NT2/D1 (cell line): ENCODE results near the gene FBXL7.

Experiments used
- DNase-seq: peaks from one replicate; pipeline ENCODE4 v3.0.0-alpha.2; 2011; ENCODE audit warnings: low read depth, low spot score
- H3K27me3 ChIP-seq: 2 replicates; pipeline ENCODE4 v1.6.0; 2011; ENCODE audit warnings: mild to moderate bottlenecking; ENCODE audit not compliant: insufficient read length, insufficient read depth
- H3K36me3 ChIP-seq: 2 replicates; pipeline ENCODE4 v1.6.1; 2011; ENCODE audit warnings: mild to moderate bottlenecking, low read length, mixed read lengths; ENCODE audit not compliant: insufficient read depth, insufficient read length
- H3K4me1 ChIP-seq: 2 replicates; pipeline ENCODE4 v1.5.1; 2011; ENCODE audit not compliant: insufficient read depth, insufficient read length
- H3K4me3 ChIP-seq: 2 replicates; pipeline ENCODE4 v1.5.1; 2011; ENCODE audit warnings: low read depth; ENCODE audit not compliant: insufficient read length
- H3K9ac ChIP-seq: 2 replicates; pipeline ENCODE4 v1.6.0; 2011; ENCODE audit warnings: low read depth; ENCODE audit not compliant: insufficient read length
- H3K9me3 ChIP-seq: 2 replicates; pipeline ENCODE4 v1.5.1; 2011; ENCODE audit warnings: mild to moderate bottlenecking, low read length; ENCODE audit not compliant: insufficient read depth
- SUZ12 ChIP-seq: IDR thresholded peaks from 2 replicates; pipeline ENCODE4 v1.6.1; 2011; ENCODE audit not compliant: insufficient read length, insufficient read depth; ENCODE audit errors: extremely low read depth
- YY1 ChIP-seq: IDR thresholded peaks from 2 replicates; pipeline ENCODE4 v1.6.1; 2011; ENCODE audit not compliant: insufficient read length, insufficient read depth
- ZNF274 ChIP-seq: IDR thresholded peaks from 2 replicates; pipeline ENCODE4 v1.6.1; 2011; ENCODE audit warnings: mild to moderate bottlenecking, low read depth, low read length

Gene FBXL7

GRCh38 chr5:15594977-15595568 lies 95.1 kb downstream of the FBXL7 start:
- Histone ChIP-seq H3K9ac (no peak overlapping the region), H3K27me3 (no peaks in the 10 kb centered on the region), H3K4me3 (no peak overlapping the region), H3K9me3 (no peaks in the 10 kb centered on the region), H3K36me3 (no peaks in the 10 kb centered on the region), H3K4me1 (no peaks in the 10 kb centered on the region)
- no peak for DNase-seq
- TF ChIP-seq ZNF274 (no peak), SUZ12 (no peak), YY1 (no peak)

- H3K4me1 ChIP-seq = no peaks in the 10 kb centered on the region
- TF ChIP-seq SUZ12 (no peak), ZNF274 (no peak), YY1 (no peak)
- no peak overlapping the region for H3K4me3 ChIP-seq
- no peaks in the 10 kb centered on the region for H3K9me3 ChIP-seq
- H3K9ac ChIP-seq = no peak overlapping the region
- H3K27me3 ChIP-seq = no peaks in the 10 kb centered on the region
- no peaks in the 10 kb centered on the region for H3K36me3 ChIP-seq
- no peak for DNase-seq
Observed at GRCh38 chr5:15595929-15596328, 95.9 kb downstream of the FBXL7 start.

GRCh38 chr5:15596936-15597335 lies 97.0 kb downstream of the FBXL7 start:
- TF ChIP-seq YY1 (no peak), ZNF274 (no peak), SUZ12 (no peak)
- H3K4me3 ChIP-seq = no peak overlapping the region
- no peak for DNase-seq
- H3K9ac ChIP-seq = no peak overlapping the region
- H3K9me3 ChIP-seq = no peaks in the 10 kb centered on the region
- no peaks in the 10 kb centered on the region for H3K27me3 ChIP-seq
- peaks cover 1% of the 10 kb centered on the region for H3K36me3 ChIP-seq
- no peaks in the 10 kb centered on the region for H3K4me1 ChIP-seq

- Histone ChIP-seq H3K9ac (no peak overlapping the region), H3K36me3 (peaks cover 3% of the 10 kb centered on the region), H3K9me3 (no peaks in the 10 kb centered on the region), H3K4me1 (no peaks in the 10 kb centered on the region), H3K27me3 (no peaks in the 10 kb centered on the region), H3K4me3 (no peak overlapping the region)
- no peak for DNase-seq
- no peak for TF ChIP-seq ZNF274
- TF ChIP-seq YY1 = no peak
- TF ChIP-seq SUZ12 = no peak
Observed at GRCh38 chr5:15597804-15598203, 97.8 kb downstream of the FBXL7 start.

DNA sequence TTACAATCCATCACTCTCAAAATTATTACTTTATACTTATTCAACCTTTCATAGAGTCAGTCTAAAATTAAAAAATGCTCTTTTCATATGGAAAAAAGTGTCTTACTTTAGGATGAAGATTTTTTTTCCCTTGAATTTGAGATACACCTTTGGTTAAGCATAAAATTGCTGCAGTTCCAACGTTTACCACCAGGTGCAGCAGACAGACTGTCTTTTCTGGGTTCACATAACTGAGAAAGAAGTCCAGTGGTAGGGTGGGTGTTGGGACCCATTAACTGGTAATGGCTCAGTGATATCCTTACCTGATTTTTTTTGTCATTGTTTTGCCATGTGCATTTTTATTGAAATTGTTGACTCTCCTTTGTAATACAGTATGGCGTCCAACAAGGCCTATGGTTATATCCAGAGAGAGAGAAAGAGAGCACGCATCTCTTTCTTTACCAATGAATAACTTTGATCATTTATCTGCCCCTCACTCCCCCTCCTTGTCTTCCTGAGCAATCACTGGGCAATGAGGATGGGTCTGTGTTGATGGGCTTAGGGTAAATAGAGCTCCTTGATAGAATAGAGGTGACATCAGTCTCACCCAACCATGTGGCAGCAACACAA lies 98.4 kb downstream of the FBXL7 start:
- Histone ChIP-seq H3K4me3 (no peak overlapping the region), H3K27me3 (no peaks in the 10 kb centered on the region), H3K36me3 (peaks cover 3% of the 10 kb centered on the region), H3K9me3 (no peaks in the 10 kb centered on the region), H3K9ac (no peak overlapping the region), H3K4me1 (no peaks in the 10 kb centered on the region)
- TF ChIP-seq YY1 = no peak
- no peak for TF ChIP-seq SUZ12
- TF ChIP-seq ZNF274 = no peak
- DNase-seq = peak; percentile 25

DNA sequence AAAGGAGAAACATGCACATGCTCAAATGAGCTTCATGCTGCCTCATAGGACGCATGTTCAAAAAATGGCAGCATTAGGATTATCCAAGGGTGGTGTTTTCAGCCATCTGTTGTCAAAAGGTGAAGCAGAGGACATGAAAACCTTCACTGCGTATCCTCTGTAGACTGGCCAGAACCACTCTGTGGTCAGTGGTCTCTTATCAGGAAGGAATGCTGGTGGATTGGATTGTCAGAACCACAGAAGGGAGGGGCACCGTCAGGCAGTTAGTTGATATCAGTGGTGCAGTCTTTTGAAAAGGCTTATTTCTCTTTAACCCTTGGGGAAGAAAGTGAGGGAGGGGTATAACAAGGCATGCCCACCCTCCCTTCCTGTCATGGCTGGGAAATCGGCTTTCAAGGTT lies 100.1 kb downstream of the FBXL7 start:
- no peak for DNase-seq
- H3K4me1 ChIP-seq = no peaks in the 10 kb centered on the region

DNA sequence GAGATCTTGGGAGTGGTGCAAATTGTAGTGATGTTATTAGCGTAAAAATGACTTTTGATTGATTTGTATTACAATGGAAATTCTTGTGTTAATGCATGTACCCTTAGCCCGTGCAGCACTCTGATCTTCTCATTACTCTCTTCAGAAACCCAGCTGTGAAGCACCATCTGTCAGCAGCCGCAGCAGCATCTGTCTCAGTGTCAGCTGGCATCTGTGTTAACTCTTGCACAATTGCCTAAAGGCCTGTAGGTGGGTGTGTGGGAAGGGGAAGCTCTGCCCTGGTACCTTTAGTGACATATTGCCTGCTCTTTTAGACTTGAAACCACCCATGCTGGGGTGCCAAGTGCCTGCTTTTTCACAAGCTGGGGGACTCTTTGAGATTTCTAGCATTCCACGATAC lies 101.3 kb downstream of the FBXL7 start:
- TF ChIP-seq SUZ12 = no peak
- no peak for TF ChIP-seq YY1
- TF ChIP-seq ZNF274 = no peak
- no peaks in the 10 kb centered on the region for H3K4me1 ChIP-seq
- no peak for DNase-seq
- no peak overlapping the region for H3K9ac ChIP-seq
- H3K4me3 ChIP-seq = no peak overlapping the region
- H3K27me3 ChIP-seq = no peaks in the 10 kb centered on the region
- H3K9me3 ChIP-seq = no peaks in the 10 kb centered on the region
- H3K36me3 ChIP-seq = peaks cover 3% of the 10 kb centered on the region

More for the DNA sequence above, 100.1 kb downstream of the FBXL7 start:
- H3K9ac ChIP-seq = no peak overlapping the region
- no peaks in the 10 kb centered on the region for H3K9me3 ChIP-seq
- no peak for TF ChIP-seq SUZ12
- no peak for TF ChIP-seq YY1
- TF ChIP-seq ZNF274 = no peak
- H3K4me3 ChIP-seq = no peak overlapping the region
- no peaks in the 10 kb centered on the region for H3K27me3 ChIP-seq
- peaks cover 3% of the 10 kb centered on the region for H3K36me3 ChIP-seq
